IMR-90 (cell line): ENCODE measurements around the gene TBC1D9B. TPM values are rescaled to one million over a fixed set of nuclear protein-coding genes. Genes with fewer than 3 reads are reported as not detected.

Experiments used
- microRNA-seq, 2 experiments: library from miRNA; stranded (forward) in 1 of 2; unstranded in 1 of 2; fragments of 10-50 nt in 1 of 2; fragments of <30 nt in 1 of 2; gene quantifications in 1 of 2; microRNA quantifications in 1 of 2; one replicate each; pipeline versions ENCODE3 to v1.1.0; 2013 to 2020; ENCODE audit not compliant: insufficient read depth in 1 of 2, insufficient read length in 1 of 2, unreplicated experiment in 1 of 2
- polyA plus RNA-seq, 3 experiments: library from polyadenylated mRNA; depleted of rRNA; stranded (reverse); fragments of >200 nt; gene quantifications; 2 replicates each; pipeline ENCODE4 v1.2.3, GENCODE V29; 2012; ENCODE audit warnings: low replicate concordance in 1 of 3
- small RNA-seq, 5 experiments: library from RNA; depleted of rRNA; stranded (forward); fragments of <200 nt; gene quantifications; one replicate each; pipeline ENCODE3, GENCODE V24; 2012
- total RNA-seq: library from RNA; depleted of rRNA; stranded (reverse); fragments of >200 nt; gene quantifications from 2 replicates; pipeline ENCODE4 v1.2.3, GENCODE V29; 2012; rRNA removed

The TBC1D9B gene
- total and polyA plus RNA-seq, 2 of the 4 experiments (the other 2 are of a cell fraction) = 58.6 to 78.1 TPM

Small RNA genes lying within 50 kb of the gene (microRNA-seq; reads per million reads assigned to microRNA genes)
- gene RF00019 (ENCODE audit: insufficient read depth, insufficient read length) = not detected

Small RNA genes lying within 50 kb of the gene (small RNA-seq; reads per million reads assigned to genes)
- gene RF00019 = 0 reads per million in 5 experiments

Other genes starting within 250 kb of the TBC1D9B start
- gene CBY3, start 226.9 kb downstream of the TBC1D9B start, total RNA-seq = 0.18 TPM in 1 of 2 replicates, not detected in the other
- gene CBY3, start 226.9 kb downstream of the TBC1D9B start, polyA plus RNA-seq (2012; rRNA removed) = not detected in 2 replicates
- 345 and 552 TPM in 2 replicates for gene CANX, start 208.9 kb downstream of the TBC1D9B start, total RNA-seq
- 216 and 233 TPM in 2 replicates for gene CANX, start 208.9 kb downstream of the TBC1D9B start, polyA plus RNA-seq (2012; rRNA removed)
- 4.7 TPM in 2 replicates for gene MAML1, start 175.1 kb downstream of the TBC1D9B start, total RNA-seq
- 10.2 and 20.4 TPM in 2 replicates for gene MAML1, start 175.1 kb downstream of the TBC1D9B start, polyA plus RNA-seq (2012; rRNA removed)
- not detected in 2 replicates for gene LTC4S, start 113.9 kb downstream of the TBC1D9B start, total RNA-seq
- gene LTC4S, start 113.9 kb downstream of the TBC1D9B start, polyA plus RNA-seq (2012; rRNA removed) = 0.72 and 1.9 TPM in 2 replicates
- gene MGAT4B, start 101.0 kb downstream of the TBC1D9B start, total RNA-seq = 53.9 and 73.7 TPM in 2 replicates
- gene MGAT4B, start 101.0 kb downstream of the TBC1D9B start, polyA plus RNA-seq (2012; rRNA removed) = 155 and 164 TPM in 2 replicates
- 168 and 184 TPM in 2 replicates for gene SQSTM1, start 87.0 kb downstream of the TBC1D9B start, total RNA-seq
- gene SQSTM1, start 87.0 kb downstream of the TBC1D9B start, polyA plus RNA-seq (2012; rRNA removed) = 152 and 201 TPM in 2 replicates
- 6.6 and 7.2 TPM in 2 replicates for gene MRNIP, start 49.1 kb downstream of the TBC1D9B start, total RNA-seq
- gene MRNIP, start 49.1 kb downstream of the TBC1D9B start, polyA plus RNA-seq (2012; rRNA removed) = 20.3 and 24.7 TPM in 2 replicates
- gene RNF130, start 163.9 kb upstream of the TBC1D9B start, total RNA-seq = 12.5 and 12.9 TPM in 2 replicates
- gene RNF130, start 163.9 kb upstream of the TBC1D9B start, polyA plus RNA-seq (2012; rRNA removed) = 18.5 and 21.7 TPM in 2 replicates